ENCODE results near the gene JUN.

JUN gene

DNA sequence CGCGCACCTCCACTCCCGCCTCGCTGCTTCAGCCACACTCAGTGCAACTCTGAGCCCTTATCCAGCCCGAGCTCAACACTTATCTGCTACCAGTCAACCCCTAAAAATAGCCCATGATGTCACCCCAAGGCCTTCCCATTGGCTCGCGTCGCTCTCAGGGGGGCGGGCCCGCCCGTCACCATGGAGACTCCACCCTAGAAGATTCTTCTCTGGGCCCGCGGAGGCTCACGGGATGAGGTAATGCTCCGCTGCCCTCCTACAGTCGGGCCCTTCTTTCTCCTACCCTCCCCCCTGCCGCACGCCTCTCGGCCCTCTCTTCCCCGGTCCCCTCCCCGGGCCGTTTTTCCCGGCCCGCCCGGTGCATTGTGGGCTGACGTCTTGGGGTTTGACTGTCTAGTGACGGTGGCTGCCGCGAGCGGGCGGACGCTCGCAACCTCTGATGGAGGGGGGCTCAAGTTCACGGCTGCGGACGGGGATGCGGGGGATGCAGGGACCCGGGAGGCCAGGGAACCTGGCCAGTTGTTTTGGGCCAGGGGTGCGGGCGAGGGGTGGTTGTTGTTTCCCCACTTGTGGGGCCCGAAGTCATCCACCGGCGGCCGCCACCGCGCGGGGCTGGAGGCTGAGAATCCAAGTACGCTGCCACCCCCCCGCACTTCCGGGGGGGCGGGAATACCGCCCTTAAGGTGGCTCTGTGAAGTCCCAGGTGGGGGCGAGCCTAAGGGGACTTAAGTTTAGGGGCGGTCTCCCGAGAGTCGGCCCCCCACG is at the start of gene JUN:
Gene JUN, minus strand, starts transcription at position 55 of the 765 bp plus-strand sequence. CDS start 977 bp downstream, outside the sequence.
- Mint-ChIP-seq H3K4me1 (ENCODE audit: low read depth) (peaks cover 32% of the 10 kb centered on the region), H3K4me3 (peak within 1 kb of the TSS; percentile 94), H3K27me3 (peaks cover 2% of the 10 kb centered on the region), H3K9me3 (ENCODE audit: low read depth) (peaks cover 6% of the 10 kb centered on the region), H3K27ac (peak within 1 kb of the TSS; percentile 93), H3K36me3 (peaks cover 19% of the 10 kb centered on the region)

DNA sequence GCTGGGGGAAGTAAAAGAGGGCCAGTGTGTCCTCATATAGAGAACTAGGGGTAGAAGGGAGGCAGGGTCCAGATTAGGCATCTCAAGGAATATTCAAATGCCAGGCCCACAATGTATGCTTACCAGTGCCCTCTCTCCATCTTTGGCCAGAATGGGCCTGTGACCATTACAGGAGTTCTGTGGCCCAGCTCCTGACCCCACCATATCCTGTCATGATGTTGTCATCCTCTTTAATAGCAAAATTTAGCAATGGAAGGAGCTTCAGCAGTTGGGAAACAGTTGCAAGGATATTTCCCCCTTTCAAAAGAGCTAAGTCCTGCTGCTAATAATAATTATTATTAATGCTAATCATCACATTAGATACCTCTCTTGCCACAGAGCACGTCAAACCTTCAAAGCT is 49.3 kb upstream of the JUN start:
- H3K9me3 Mint-ChIP-seq (ENCODE audit: low read depth), result no peaks in the 10 kb centered on the region
- H3K4me1 Mint-ChIP-seq (ENCODE audit: low read depth), result no peaks in the 10 kb centered on the region
- no peak overlapping the region for H3K27ac Mint-ChIP-seq
- peaks cover 3% of the 10 kb centered on the region for H3K36me3 Mint-ChIP-seq
- no peak overlapping the region for H3K4me3 Mint-ChIP-seq
- H3K27me3 Mint-ChIP-seq, result no peaks in the 10 kb centered on the region

DNA sequence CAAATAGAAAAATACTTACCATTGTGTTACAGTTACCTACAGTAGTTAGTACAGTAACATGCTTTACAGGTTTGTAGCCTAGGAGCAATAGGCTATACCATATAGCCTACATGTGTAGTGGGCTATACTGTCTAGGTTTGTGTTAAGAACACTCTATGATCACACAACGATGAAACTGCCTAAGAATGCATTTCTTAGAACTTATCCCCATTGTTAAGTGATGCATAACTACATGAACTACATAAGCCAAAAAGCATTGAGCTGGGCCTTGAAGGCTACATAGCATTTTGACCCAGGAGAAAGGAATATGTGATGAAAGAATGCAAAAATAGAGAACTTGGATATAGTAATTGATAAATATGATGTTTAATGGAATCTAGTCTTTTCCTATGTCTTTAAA is 46.4 kb upstream of the JUN start:
- Mint-ChIP-seq H3K4me3 (no peak overlapping the region), H3K4me1 (ENCODE audit: low read depth) (no peaks in the 10 kb centered on the region), H3K36me3 (peaks cover 12% of the 10 kb centered on the region), H3K27me3 (no peaks in the 10 kb centered on the region), H3K9me3 (ENCODE audit: low read depth) (peaks cover 9% of the 10 kb centered on the region), H3K27ac (no peak overlapping the region)

DNA sequence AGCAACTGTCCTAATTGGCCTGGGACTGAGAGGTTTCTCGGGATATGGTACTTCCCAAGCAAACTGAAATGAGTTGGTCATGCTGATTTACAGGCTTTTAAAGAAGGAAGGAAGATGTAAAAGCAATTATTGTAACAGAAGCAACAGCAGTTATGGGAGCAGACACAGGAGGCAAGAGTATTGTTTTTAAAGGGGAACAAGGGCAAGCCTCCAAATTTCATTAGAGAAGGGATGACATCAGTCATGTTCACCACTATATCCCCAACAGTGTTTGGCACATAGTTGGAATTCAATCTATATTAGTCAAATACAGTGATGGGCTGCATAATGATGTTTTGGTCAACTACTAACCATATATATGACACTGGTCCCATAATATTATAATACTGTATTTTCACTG is 46.0 kb upstream of the JUN start:
- H3K27ac Mint-ChIP-seq, result no peak overlapping the region
- H3K36me3 Mint-ChIP-seq, result peaks cover 12% of the 10 kb centered on the region
- H3K4me1 Mint-ChIP-seq (ENCODE audit: low read depth), result no peaks in the 10 kb centered on the region
- no peaks in the 10 kb centered on the region for H3K27me3 Mint-ChIP-seq
- H3K4me3 Mint-ChIP-seq, result no peak overlapping the region
- peaks cover 9% of the 10 kb centered on the region for H3K9me3 Mint-ChIP-seq (ENCODE audit: low read depth)

DNA sequence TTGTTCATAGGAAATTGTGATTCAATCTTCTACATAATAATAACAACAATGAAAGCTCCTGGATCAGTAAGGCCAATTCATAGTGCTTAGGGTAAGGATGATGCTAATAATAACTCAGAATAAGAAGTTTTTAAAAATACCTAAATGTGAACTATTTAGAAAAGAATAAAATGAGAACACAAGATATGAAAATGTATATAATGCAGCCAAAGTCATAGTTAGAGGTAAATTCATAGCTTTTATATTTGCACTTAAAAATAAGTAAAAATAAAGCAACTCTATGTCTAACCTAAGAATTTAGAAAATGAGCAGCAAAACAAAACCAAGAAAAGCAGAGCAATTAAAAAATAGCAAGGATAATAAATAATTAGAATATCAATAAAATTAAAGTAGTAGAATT is 43.5 kb upstream of the JUN start:
- Mint-ChIP-seq H3K4me3 (no peak overlapping the region), H3K36me3 (peaks cover 12% of the 10 kb centered on the region), H3K9me3 (ENCODE audit: low read depth) (peaks cover 9% of the 10 kb centered on the region), H3K27me3 (no peaks in the 10 kb centered on the region), H3K27ac (no peak overlapping the region), H3K4me1 (ENCODE audit: low read depth) (no peaks in the 10 kb centered on the region)

DNA sequence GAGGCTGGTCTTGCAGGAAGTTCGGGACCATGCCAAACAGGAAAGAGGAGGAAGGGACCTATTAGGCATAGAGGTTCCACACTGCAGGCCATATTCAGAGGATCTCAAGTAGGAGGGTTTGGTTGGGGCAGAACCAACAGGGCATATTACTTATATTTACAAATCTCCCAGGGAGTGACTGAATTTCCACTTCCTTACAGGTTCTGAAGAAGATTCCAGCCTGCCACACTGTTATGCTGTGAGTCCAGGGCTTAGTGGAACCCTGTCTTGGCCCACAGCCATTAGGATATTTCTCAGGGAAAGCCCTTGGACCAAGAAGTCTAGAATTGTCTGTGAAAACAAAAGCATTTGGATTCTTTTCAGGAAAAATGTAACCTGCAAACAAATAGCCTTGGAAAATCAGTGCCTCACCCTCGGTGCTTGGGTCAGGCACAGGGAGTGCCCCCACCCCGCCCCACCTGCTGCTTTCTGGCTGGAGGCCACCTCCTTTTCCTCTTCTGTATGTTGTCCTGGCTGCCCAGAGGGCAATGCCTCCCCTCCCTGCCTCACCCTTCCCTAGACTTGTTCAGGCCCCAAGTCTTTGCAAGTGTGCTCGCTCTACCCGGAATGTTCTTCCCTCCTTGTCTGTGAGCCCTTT is 41.0 kb upstream of the JUN start:
- no peaks in the 10 kb centered on the region for H3K4me1 Mint-ChIP-seq (ENCODE audit: low read depth)
- no peak overlapping the region for H3K27ac Mint-ChIP-seq
- peaks cover 12% of the 10 kb centered on the region for H3K36me3 Mint-ChIP-seq
- no peaks in the 10 kb centered on the region for H3K27me3 Mint-ChIP-seq
- H3K9me3 Mint-ChIP-seq (ENCODE audit: low read depth), result peaks cover 9% of the 10 kb centered on the region
- no peak overlapping the region for H3K4me3 Mint-ChIP-seq

DNA sequence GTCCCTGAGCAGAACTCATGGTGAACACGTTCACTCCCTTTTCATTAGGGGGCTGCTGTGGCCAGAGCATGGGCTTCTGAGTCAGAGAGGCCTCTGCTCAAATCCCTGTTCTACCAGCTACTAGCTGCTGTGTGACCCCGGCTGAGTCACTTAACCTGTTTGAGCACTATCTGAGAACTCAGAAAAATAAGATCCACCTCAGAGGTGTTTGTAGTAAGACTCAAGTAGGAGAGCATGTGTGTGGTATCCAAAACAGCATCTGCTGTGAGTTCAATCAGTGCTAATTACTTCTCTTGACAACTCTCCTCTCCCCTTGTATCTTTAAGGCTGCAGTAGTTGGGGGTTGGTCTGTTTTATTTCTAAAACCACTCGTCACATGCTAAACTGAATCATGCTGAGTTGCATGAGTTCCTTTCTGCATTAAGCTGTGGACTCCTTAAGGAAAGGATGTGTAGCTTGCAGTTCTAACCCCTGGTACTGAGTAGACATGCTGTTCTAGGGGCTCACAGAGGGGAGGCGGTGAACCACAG is 39.7 kb upstream of the JUN start:
- H3K27ac Mint-ChIP-seq, result no peak overlapping the region
- H3K9me3 Mint-ChIP-seq (ENCODE audit: low read depth), result peaks cover 9% of the 10 kb centered on the region
- no peak overlapping the region for H3K4me3 Mint-ChIP-seq
- H3K4me1 Mint-ChIP-seq (ENCODE audit: low read depth), result no peaks in the 10 kb centered on the region
- peaks cover 12% of the 10 kb centered on the region for H3K36me3 Mint-ChIP-seq
- H3K27me3 Mint-ChIP-seq, result no peaks in the 10 kb centered on the region

DNA sequence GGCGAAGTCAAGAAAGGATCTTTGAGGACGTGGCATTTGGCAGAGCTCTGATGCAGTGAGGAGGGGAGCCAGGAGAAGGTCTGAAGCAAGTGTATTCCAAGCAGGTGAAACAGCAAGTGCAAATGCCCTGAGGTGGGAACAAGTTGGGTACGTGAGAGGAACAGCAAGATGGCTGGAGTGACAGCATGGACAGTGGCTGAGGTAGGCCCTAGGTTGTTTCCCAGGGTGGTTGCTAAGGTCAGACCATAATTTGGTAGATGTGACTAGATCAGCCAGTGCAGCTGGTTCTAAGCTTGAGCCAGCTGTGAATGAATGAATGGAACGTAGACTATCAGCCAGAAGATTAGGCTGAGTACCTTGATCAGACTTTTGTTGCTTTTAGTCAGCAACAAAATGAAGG is 37.5 kb upstream of the JUN start:
- H3K4me1 Mint-ChIP-seq (ENCODE audit: low read depth), result peaks cover 5% of the 10 kb centered on the region
- H3K27me3 Mint-ChIP-seq, result no peaks in the 10 kb centered on the region
- H3K4me3 Mint-ChIP-seq, result no peak overlapping the region
- no peaks in the 10 kb centered on the region for H3K9me3 Mint-ChIP-seq (ENCODE audit: low read depth)
- H3K36me3 Mint-ChIP-seq, result no peaks in the 10 kb centered on the region
- H3K27ac Mint-ChIP-seq, result no peak overlapping the region

DNA sequence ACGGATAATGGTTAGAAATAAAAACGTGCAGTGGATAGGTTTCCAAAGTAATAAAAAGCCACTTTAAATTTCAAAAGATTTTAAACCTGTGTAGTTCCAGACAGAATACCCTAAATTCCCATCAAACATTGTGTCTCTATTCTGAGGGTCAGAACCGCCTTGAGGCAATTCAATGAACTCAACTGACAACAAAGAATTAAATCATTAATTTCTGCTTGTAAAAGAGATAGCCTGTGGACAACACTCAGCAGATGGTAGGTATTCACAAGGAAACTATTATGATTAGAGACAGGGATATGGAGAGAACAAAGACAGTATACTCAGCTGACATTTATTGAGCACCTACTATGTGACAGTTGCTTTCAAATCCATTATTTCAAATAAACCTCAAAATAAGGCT is 35.1 kb upstream of the JUN start:
- H3K36me3 Mint-ChIP-seq, result no peaks in the 10 kb centered on the region
- peaks cover 20% of the 10 kb centered on the region for H3K4me1 Mint-ChIP-seq (ENCODE audit: low read depth)
- H3K27me3 Mint-ChIP-seq, result no peaks in the 10 kb centered on the region
- no peak overlapping the region for H3K27ac Mint-ChIP-seq
- H3K9me3 Mint-ChIP-seq (ENCODE audit: low read depth), result no peaks in the 10 kb centered on the region
- no peak overlapping the region for H3K4me3 Mint-ChIP-seq

DNA sequence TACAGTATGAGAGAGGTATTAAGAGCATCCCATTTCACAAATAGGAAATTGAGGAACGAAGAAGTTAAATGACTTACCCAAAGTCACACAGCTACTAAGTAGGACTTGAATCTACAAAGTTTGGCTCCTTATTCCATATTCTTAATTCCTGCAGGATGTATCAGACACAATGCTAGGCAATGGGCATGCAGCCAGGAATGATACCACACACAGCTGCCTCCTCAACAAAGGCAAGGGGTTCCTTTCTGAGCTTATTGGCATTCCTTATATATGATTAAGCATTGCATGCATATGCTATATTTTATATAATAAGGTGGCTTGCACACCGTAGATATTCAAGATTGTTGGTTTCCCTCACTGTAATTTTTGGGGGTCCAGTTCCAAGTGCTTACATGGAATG is 34.2 kb upstream of the JUN start:
- Mint-ChIP-seq H3K4me1 (ENCODE audit: low read depth) (peaks cover 27% of the 10 kb centered on the region), H3K36me3 (no peaks in the 10 kb centered on the region), H3K4me3 (no peak overlapping the region), H3K9me3 (ENCODE audit: low read depth) (no peaks in the 10 kb centered on the region), H3K27ac (no peak overlapping the region), H3K27me3 (no peaks in the 10 kb centered on the region)

DNA sequence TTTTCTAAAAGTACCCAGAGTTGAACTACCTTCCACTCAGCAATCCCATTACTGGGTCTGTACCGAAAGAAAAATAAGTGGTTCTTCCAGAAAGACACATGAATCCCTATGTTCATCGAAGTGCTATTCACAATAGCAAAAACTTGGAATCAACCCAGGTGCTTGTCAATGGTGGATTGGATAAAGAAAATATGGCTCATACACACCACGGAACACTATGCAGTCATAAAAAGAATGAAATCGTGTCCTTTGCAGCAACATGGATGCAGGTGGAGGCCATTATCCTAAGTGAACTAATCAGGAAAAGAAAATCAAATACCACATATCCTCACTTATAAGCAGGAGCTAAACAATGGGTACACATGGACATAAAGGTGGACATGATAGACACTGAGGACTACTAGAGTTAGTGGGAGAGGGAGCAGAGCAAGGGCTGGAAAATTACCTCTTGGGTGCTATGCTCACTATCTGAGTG is 32.9 kb upstream of the JUN start:
- no peaks in the 10 kb centered on the region for H3K36me3 Mint-ChIP-seq
- no peaks in the 10 kb centered on the region for H3K9me3 Mint-ChIP-seq (ENCODE audit: low read depth)
- peak overlapping the region; percentile 66 for H3K27ac Mint-ChIP-seq
- H3K4me3 Mint-ChIP-seq, result peak overlapping the region; percentile 90
- H3K27me3 Mint-ChIP-seq, result no peaks in the 10 kb centered on the region
- peaks cover 37% of the 10 kb centered on the region for H3K4me1 Mint-ChIP-seq (ENCODE audit: low read depth)

DNA sequence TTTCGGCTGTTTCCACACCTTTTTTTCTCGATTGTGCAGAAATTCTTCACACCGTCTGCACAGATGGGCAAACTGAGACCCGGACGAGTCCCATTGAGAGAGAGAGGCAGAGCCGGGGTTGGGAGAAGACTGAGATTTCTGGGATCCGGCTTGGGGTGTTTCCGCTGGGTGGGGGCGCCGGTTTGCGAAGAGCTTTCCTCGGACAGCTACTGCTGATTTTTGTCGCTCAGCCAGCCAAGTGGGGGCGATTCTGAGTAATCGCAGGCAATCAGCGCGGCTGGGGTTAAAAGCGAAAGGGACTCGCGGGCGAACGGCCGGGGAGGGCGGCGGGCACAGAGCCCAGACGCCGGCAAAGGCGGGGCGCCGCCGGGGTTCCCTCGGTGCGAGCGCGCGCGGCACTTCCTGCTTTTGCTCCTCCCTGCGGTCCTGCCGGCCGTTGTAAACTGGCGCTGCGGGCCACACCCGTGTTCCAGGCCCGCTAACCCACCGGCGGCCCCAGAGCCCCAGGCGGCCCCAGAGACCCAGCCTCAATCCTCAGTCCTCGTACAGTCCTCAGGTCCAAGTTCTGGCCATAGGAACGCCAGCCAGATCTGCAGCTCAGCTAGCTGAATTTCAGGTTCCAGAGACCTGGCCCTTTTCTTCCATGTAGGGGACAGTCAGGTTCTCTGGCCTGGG is 32.4 kb upstream of the JUN start:
- Mint-ChIP-seq H3K9me3 (ENCODE audit: low read depth) (no peaks in the 10 kb centered on the region), H3K27ac (peak overlapping the region; percentile 66), H3K4me1 (ENCODE audit: low read depth) (peaks cover 37% of the 10 kb centered on the region), H3K4me3 (peak overlapping the region; percentile 90), H3K36me3 (no peaks in the 10 kb centered on the region), H3K27me3 (no peaks in the 10 kb centered on the region)

DNA sequence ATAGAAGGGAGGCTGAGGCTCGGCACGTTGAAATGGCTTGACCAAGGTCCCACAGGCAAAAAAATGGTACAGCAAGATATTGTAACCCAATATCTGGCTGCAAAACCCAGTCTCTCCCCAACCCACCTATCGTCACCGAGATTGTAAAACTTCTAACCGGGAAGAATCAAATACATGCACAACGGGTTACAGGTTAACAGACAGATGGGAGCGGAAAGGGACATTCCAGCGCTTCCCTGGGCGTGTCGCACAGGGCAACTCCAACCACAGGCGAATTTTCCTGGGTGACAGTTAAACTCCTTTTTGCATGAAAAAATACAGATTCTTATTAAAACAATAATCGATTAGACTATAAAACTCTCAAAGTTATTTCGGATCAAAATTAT is 31.8 kb upstream of the JUN start:
- Mint-ChIP-seq H3K4me1 (ENCODE audit: low read depth) (peaks cover 37% of the 10 kb centered on the region), H3K9me3 (ENCODE audit: low read depth) (no peaks in the 10 kb centered on the region), H3K27me3 (no peaks in the 10 kb centered on the region), H3K27ac (peak overlapping the region; percentile 34), H3K4me3 (peak overlapping the region; percentile 90), H3K36me3 (no peaks in the 10 kb centered on the region)

DNA sequence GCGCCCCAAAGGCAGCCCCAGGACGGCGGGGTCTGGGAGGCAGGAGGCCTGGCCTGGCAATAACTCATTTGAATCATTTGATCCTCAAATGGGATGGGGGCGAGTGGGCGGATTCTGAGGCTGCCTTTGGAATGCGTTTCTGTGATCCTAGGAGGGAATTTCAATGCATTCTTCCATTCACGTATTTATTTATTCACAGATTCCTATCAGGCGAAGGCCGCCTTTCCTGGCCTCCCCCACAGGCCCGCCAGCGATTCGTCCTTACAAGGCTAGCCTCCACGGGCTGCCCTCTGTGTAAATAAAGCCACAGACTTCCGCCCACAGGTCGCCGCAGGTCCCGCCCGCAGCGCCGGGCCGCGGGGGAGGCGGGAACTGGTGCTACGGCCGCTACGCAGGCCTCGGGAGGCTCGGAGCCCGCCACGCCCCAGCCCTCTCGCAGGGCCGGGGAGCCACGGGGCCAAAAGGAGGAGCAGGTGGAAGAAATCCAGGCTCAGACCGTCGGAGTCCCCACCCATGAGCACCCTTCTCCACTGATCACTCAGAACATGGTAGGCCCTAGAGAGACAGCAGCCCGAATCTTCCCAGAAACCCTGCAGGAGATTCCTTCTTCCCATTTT is 31.3 kb upstream of the JUN start:
- H3K27ac Mint-ChIP-seq, result peak overlapping the region; percentile 34
- no peaks in the 10 kb centered on the region for H3K9me3 Mint-ChIP-seq (ENCODE audit: low read depth)
- H3K27me3 Mint-ChIP-seq, result no peaks in the 10 kb centered on the region
- peaks cover 37% of the 10 kb centered on the region for H3K4me1 Mint-ChIP-seq (ENCODE audit: low read depth)
- no peaks in the 10 kb centered on the region for H3K36me3 Mint-ChIP-seq
- H3K4me3 Mint-ChIP-seq, result peak overlapping the region; percentile 90

Measured in activated naive CD8-positive, alpha-beta T cell (primary cell).